HepG2 (cell line): Measurements from ENCODE around the gene TTC39C. TPM values are rescaled to one million over a fixed set of nuclear protein-coding genes. Genes with fewer than 3 reads are reported as not detected.

Source experiments
- ATAC-seq: fragments of 200-7000 bp; cut with Tn5 transposase; 3 replicates; pipeline ENCODE4 v1.9.1; 2020; ENCODE audit warnings: mild to moderate bottlenecking, moderate library complexity
- BruUV-seq: library from RNA; stranded (reverse); fragments of 400-500 nt; replicated peaks from 2 replicates; lab custom pipeline; 2021; lab: Mats Ljungman, UMichigan
- CTCF ChIA-PET: fragments of 300-600 bp; formaldehyde crosslinking; extraction: SDS; loops from one replicate; lab custom pipeline; 2021; ENCODE audit warnings: low total read pairs, inconsistent platforms, low intra/inter-chr PET ratio; lab: Yijun Ruan, JAX
- POLR2A ChIA-PET: fragments of 350-600 bp; sonication (Branson Sonifier 250); formaldehyde crosslinking; loops from one replicate; lab custom pipeline; 2020; ENCODE audit warnings: antibody characterized with exemption, inconsistent platforms; lab: Yijun Ruan, JAX
- DNase-seq: peaks from one replicate; pipeline ENCODE4 v3.0.0-alpha.2; 2015; ENCODE audit warnings: low spot score
- FAIRE-seq: peaks from 3 replicates; lab custom pipeline; 2011; peaks lifted over from hg19 to GRCh38; lab: Jason Lieb, UNC
- H2AFZ ChIP-seq: one replicate; pipeline ENCODE4 v1.6.1; 2011; ENCODE audit warnings: low read length, inconsistent platforms
- H3K27ac ChIP-seq: fragments of 300-600 bp; 3 replicates; pipeline ENCODE4 v1.8.0; 2011; ENCODE audit warnings: mixed run types, mild to moderate bottlenecking, mixed read lengths, low read length, inconsistent platforms; ENCODE audit not compliant: insufficient read depth; ENCODE audit errors: extremely low read length
- H3K27me3 ChIP-seq, 2 experiments: fragments of 200-600 bp in 1 of 2; 2 replicates in 1 of 2; 3 replicates in 1 of 2; pipeline versions ENCODE4 v1.6.0 to v1.8.0; 2011; ENCODE audit warnings: low read length in 2 of 2, mild to moderate bottlenecking in 2 of 2, moderate library complexity in 2 of 2, inconsistent platforms in 1 of 2; ENCODE audit not compliant: insufficient read depth in 2 of 2, control insufficient read depth in 1 of 2
- H3K36me3 ChIP-seq, 2 experiments: fragments of 200-600 bp in 1 of 2; replicated peaks in 1 of 2; 2 replicates in 1 of 2; 3 replicates in 1 of 2; pipeline versions ENCODE4 v1.5.1 to v1.8.0; 2011; ENCODE audit warnings: low read length in 2 of 2, inconsistent platforms in 1 of 2; ENCODE audit not compliant: insufficient read depth in 2 of 2, control insufficient read depth in 1 of 2
- H3K4me1 ChIP-seq: 2 replicates; pipeline ENCODE4 v1.5.1; 2012; ENCODE audit warnings: low read length, inconsistent platforms; ENCODE audit not compliant: insufficient read depth
- H3K4me2 ChIP-seq: 2 replicates; pipeline ENCODE4 v1.6.0; 2011; ENCODE audit warnings: low read depth, low read length, inconsistent platforms
- H3K4me3 ChIP-seq, 3 experiments: fragments of 200-600 bp in 1 of 3; sonication (generic), shearing (Covaris generic) in 1 of 3; replicated peaks in 1 of 3; 2 replicates each; pipeline ENCODE4 v1.5.1; 2011 to 2016; ENCODE audit warnings: low read length in 3 of 3, inconsistent platforms in 2 of 3, low read depth in 2 of 3, mild to moderate bottlenecking in 2 of 3, control low read depth in 1 of 3, mixed read lengths in 1 of 3; ENCODE audit not compliant: insufficient read depth in 1 of 3
- H3K79me2 ChIP-seq: one replicate; pipeline ENCODE4 v1.6.1; 2011; ENCODE audit warnings: low read length, inconsistent platforms; ENCODE audit not compliant: insufficient read depth
- H3K9ac ChIP-seq: 2 replicates; pipeline ENCODE4 v1.6.0; 2011; ENCODE audit warnings: mild to moderate bottlenecking, low read depth, low read length, inconsistent platforms; ENCODE audit not compliant: insufficient read depth
- H3K9me3 ChIP-seq: 2 replicates; pipeline ENCODE4 v1.5.1; 2012; ENCODE audit warnings: mild to moderate bottlenecking, low read length
- H4K20me1 ChIP-seq: 2 replicates; pipeline ENCODE4 v1.6.0; 2011; ENCODE audit warnings: inconsistent platforms, mild to moderate bottlenecking, low read length, moderate library complexity; ENCODE audit not compliant: insufficient read depth
- TMF1 ChIP-seq: sonication (generic); formaldehyde crosslinking; IDR thresholded peaks from 2 replicates; pipeline ENCODE4 v1.8.1; 2022; ENCODE audit warnings: low read depth, missing genetic modification reagents
- ZNF512B ChIP-seq: sonication (generic); formaldehyde crosslinking; IDR thresholded peaks from 2 replicates; pipeline ENCODE4 v1.5.1; 2020; ENCODE audit warnings: missing genetic modification reagents, mild to moderate bottlenecking, borderline replicate concordance
- ZNF839 ChIP-seq: sonication (generic); formaldehyde crosslinking; IDR thresholded peaks from 2 replicates; pipeline ENCODE4 v1.4.0; 2020; ENCODE audit warnings: missing genetic modification reagents, mild to moderate bottlenecking, borderline replicate concordance
- WGBS: methylation state at CpG from one replicate; pipeline ENCODE4 v1.1.6; 2017; ENCODE audit warnings: low lambda C conversion rate; 5-methylcytosine and 5-hydroxymethylcytosine counted together
- in situ Hi-C: cut with HindIII; loops from 2 replicates; pipeline ENCODE4 v1.10.0; 2017; ENCODE audit warnings: low pct_unique_long_range_greater_than_20kb; ENCODE audit not compliant: extremely low pct_ligation_motif_present
- intact Hi-C: fragments of 100-400 bp; cut with micrococcal nuclease; formaldehyde crosslinking; loops from one replicate; pipeline ENCODE4 v1.10.0; 2022; ENCODE audit not compliant: unreplicated experiment
- polyA plus RNA-seq, 8 experiments: library from polyadenylated mRNA; depleted of rRNA in 3 of 8; stranded (reverse) in 7 of 8; unstranded in 1 of 8; fragments of >200 nt; fragmentation: Illumina TruSeq in 4 of 8; extraction: Trizol in 4 of 8; gene quantifications; 2 replicates each; pipeline versions ENCODE4 v1.2.1 to v1.2.3, GENCODE V29; 2011 to 2016; ENCODE audit warnings: low read depth in 4 of 8, missing spikeins in 1 of 8, mixed read lengths in 1 of 8; ENCODE audit not compliant: insufficient read depth in 1 of 8
- total RNA-seq, 5 experiments: library from RNA; depleted of rRNA; stranded (reverse); fragments of >200 nt; fragmentation: Illumina TruSeq; extraction: Trizol; gene quantifications; 2 replicates each; pipeline ENCODE4 v1.2.3, GENCODE V29; 2016; ENCODE audit warnings: low read depth in 1 of 5

TTC39C gene
- total and polyA plus RNA-seq, 2 of the 13 experiments (the other 11 are each of a cell fraction or from before 2014, with no cell fraction given) = 19.1 to 25.9 TPM

- intact Hi-C loops (loop anchor here (1.0 kb wide), 2 partner anchors 60 to 103 kb away; no protein-coding TSS in a partner anchor), in situ Hi-C loops (no loop called here)
- 39% methylated on average over 17 of the region's 17 CpGs for WGBS
- Histone ChIP-seq H3K27ac (no peak overlapping the region), H3K36me3 (no peaks in the 10 kb centered on the region), H2AFZ (peak overlapping the region; percentile 77), H3K4me2 (peak overlapping the region; percentile 85), H3K79me2 (peaks cover 7% of the 10 kb centered on the region), H3K4me3 (peak overlapping the region; percentile 52 to 79 (median 77); a peak in 4 of 6 replicates), H3K4me1 (peaks cover 23% of the 10 kb centered on the region), H3K9ac (peak overlapping the region; percentile 55; the same call in 1 of the 2 replicates)
- ATAC-seq = no peak
- no peak for DNase-seq
- TSS peak; percentile 62 for BruUV-seq
- POLR2A ChIA-PET = interaction anchor here (1.0 to 2.5 kb wide), 4 partner anchors 56 to 100 kb away, joined by 3 to 10 read pairs (median 6); no protein-coding TSS in a partner anchor
- TF ChIP-seq TMF1 = no peak
- TF ChIP-seq ZNF839 (CRISPR knock-in tag) = no peak
- TF ChIP-seq ZNF512B (CRISPR knock-in tag) = 0 out of 2 replicates have a peak, but pooled peaks have one; percentile 3
- TF ChIP-seq, all 625 proteins: peak for 1
- FAIRE-seq = no peak
- Histone ChIP-seq H3K9me3 (no peaks in the 10 kb centered on the region), H3K27me3 (peaks cover 0 to 25% of the 10 kb centered on the region in 2 experiments; a peak in 3 of 5 replicates), H4K20me1 (no peaks in the 10 kb centered on the region)
- CTCF ChIA-PET = no interaction called here
Measured at GRCh38 chr18:24015639-24016631, 1.4 kb downstream of the TTC39C start.
